ENCODE data around the gene ZBTB47.

ZBTB47 gene

GRCh38 chr3:42684632-42685362 lies 31.3 kb downstream of the ZBTB47 start:
- H3K4me1 ChIP-seq (ENCODE audit: control insufficient read depth in 2 of 2, insufficient read depth in 2 of 2, low read length in 2 of 2), result peaks cover 0 to 2% of the 10 kb centered on the region in 2 donors
- H3K9me3 ChIP-seq (ENCODE audit: control insufficient read depth in 2 of 2, low read length in 2 of 2), result no peaks in the 10 kb centered on the region
- H3K4me3 ChIP-seq (ENCODE audit: low read length in 2 of 2), result no peak overlapping the region
- no peak overlapping the region for H3K27ac ChIP-seq (ENCODE audit: low read depth in 2 of 2, low read length in 2 of 2)
- H3K36me3 ChIP-seq (ENCODE audit: control insufficient read depth in 2 of 2, insufficient read depth in 2 of 2, low read length in 2 of 2), result no peaks in the 10 kb centered on the region
- H3K9ac ChIP-seq (ENCODE audit: low read depth in 1 of 2, low read length in 2 of 2), result no peak overlapping the region
- H3K27me3 ChIP-seq (ENCODE audit: control insufficient read depth in 2 of 2, insufficient read depth in 2 of 2, low read length in 2 of 2), result no peaks in the 10 kb centered on the region

- Histone ChIP-seq H3K9ac (ENCODE audit: low read depth in 1 of 2, low read length in 2 of 2) (no peak within 1 kb of the TSS), H3K4me3 (ENCODE audit: low read length in 2 of 2) (no peak within 1 kb of the TSS), H3K36me3 (ENCODE audit: control insufficient read depth in 2 of 2, insufficient read depth in 2 of 2, low read length in 2 of 2) (no peaks in the 10 kb centered on the region), H3K9me3 (ENCODE audit: control insufficient read depth in 2 of 2, low read length in 2 of 2) (no peaks in the 10 kb centered on the region), H3K4me1 (ENCODE audit: control insufficient read depth in 2 of 2, insufficient read depth in 2 of 2, low read length in 2 of 2) (peaks cover 0 to 2% of the 10 kb centered on the region in 2 donors), H3K27me3 (ENCODE audit: control insufficient read depth in 2 of 2, insufficient read depth in 2 of 2, low read length in 2 of 2) (no peaks in the 10 kb centered on the region), H3K27ac (ENCODE audit: low read depth in 2 of 2, low read length in 2 of 2) (no peak within 1 kb of the TSS)
Observed at GRCh38 chr3:42685363-42685881, 31.9 kb downstream of the ZBTB47 start, which contains the start of gene KLHL40. Gene KLHL40, plus strand, starts transcription at chr3:42685537. Its CDS starts 82 bp downstream, at chr3:42685619.

GRCh38 chr3:42685891-42686820 lies 32.7 kb downstream of the ZBTB47 start:
- no peak overlapping the region for H3K27ac ChIP-seq (ENCODE audit: low read depth in 2 of 2, low read length in 2 of 2)
- no peak overlapping the region for H3K4me3 ChIP-seq (ENCODE audit: low read length in 2 of 2)

GRCh38 chr3:42686832-42687650 lies 33.5 kb downstream of the ZBTB47 start:
- no peaks in the 10 kb centered on the region for H3K27me3 ChIP-seq (ENCODE audit: control insufficient read depth in 2 of 2, insufficient read depth in 2 of 2, low read length in 2 of 2)
- no peak overlapping the region for H3K4me3 ChIP-seq (ENCODE audit: low read length in 2 of 2)
- no peaks in the 10 kb centered on the region for H3K36me3 ChIP-seq (ENCODE audit: control insufficient read depth in 2 of 2, insufficient read depth in 2 of 2, low read length in 2 of 2)
- peaks cover 0 to 2% of the 10 kb centered on the region in 2 donors for H3K4me1 ChIP-seq (ENCODE audit: control insufficient read depth in 2 of 2, insufficient read depth in 2 of 2, low read length in 2 of 2)
- no peak overlapping the region for H3K9ac ChIP-seq (ENCODE audit: low read depth in 1 of 2, low read length in 2 of 2)
- no peaks in the 10 kb centered on the region for H3K9me3 ChIP-seq (ENCODE audit: control insufficient read depth in 2 of 2, low read length in 2 of 2)
- H3K27ac ChIP-seq (ENCODE audit: low read depth in 2 of 2, low read length in 2 of 2), result no peak overlapping the region

More at GRCh38 chr3:42685891-42686820, 32.7 kb downstream of the ZBTB47 start:
- Histone ChIP-seq H3K27me3 (ENCODE audit: control insufficient read depth in 2 of 2, insufficient read depth in 2 of 2, low read length in 2 of 2) (no peaks in the 10 kb centered on the region), H3K4me1 (ENCODE audit: control insufficient read depth in 2 of 2, insufficient read depth in 2 of 2, low read length in 2 of 2) (peaks cover 0 to 2% of the 10 kb centered on the region in 2 donors), H3K36me3 (ENCODE audit: control insufficient read depth in 2 of 2, insufficient read depth in 2 of 2, low read length in 2 of 2) (no peaks in the 10 kb centered on the region), H3K9ac (ENCODE audit: low read depth in 1 of 2, low read length in 2 of 2) (no peak overlapping the region), H3K9me3 (ENCODE audit: control insufficient read depth in 2 of 2, low read length in 2 of 2) (no peaks in the 10 kb centered on the region)

GRCh38 chr3:42688016-42688415 lies 34.5 kb downstream of the ZBTB47 start:
- Histone ChIP-seq H3K27ac (ENCODE audit: low read depth in 2 of 2, low read length in 2 of 2) (no peak overlapping the region), H3K9ac (ENCODE audit: low read depth in 1 of 2, low read length in 2 of 2) (no peak overlapping the region), H3K4me3 (ENCODE audit: low read length in 2 of 2) (no peak overlapping the region), H3K9me3 (ENCODE audit: control insufficient read depth in 2 of 2, low read length in 2 of 2) (no peaks in the 10 kb centered on the region), H3K36me3 (ENCODE audit: control insufficient read depth in 2 of 2, insufficient read depth in 2 of 2, low read length in 2 of 2) (no peaks in the 10 kb centered on the region), H3K27me3 (ENCODE audit: control insufficient read depth in 2 of 2, insufficient read depth in 2 of 2, low read length in 2 of 2) (no peaks in the 10 kb centered on the region), H3K4me1 (ENCODE audit: control insufficient read depth in 2 of 2, insufficient read depth in 2 of 2, low read length in 2 of 2) (peaks cover 0 to 2% of the 10 kb centered on the region in 2 donors)

GRCh38 chr3:42688487-42689420 lies 35.3 kb downstream of the ZBTB47 start:
- H3K27ac ChIP-seq (ENCODE audit: low read depth in 2 of 2, low read length in 2 of 2), result no peak overlapping the region
- no peaks in the 10 kb centered on the region for H3K27me3 ChIP-seq (ENCODE audit: control insufficient read depth in 2 of 2, insufficient read depth in 2 of 2, low read length in 2 of 2)
- no peak overlapping the region for H3K9ac ChIP-seq (ENCODE audit: low read depth in 1 of 2, low read length in 2 of 2)
- no peaks in the 10 kb centered on the region for H3K36me3 ChIP-seq (ENCODE audit: control insufficient read depth in 2 of 2, insufficient read depth in 2 of 2, low read length in 2 of 2)
- no peaks in the 10 kb centered on the region for H3K9me3 ChIP-seq (ENCODE audit: control insufficient read depth in 2 of 2, low read length in 2 of 2)
- no peaks in the 10 kb centered on the region for H3K4me1 ChIP-seq (ENCODE audit: control insufficient read depth in 2 of 2, insufficient read depth in 2 of 2, low read length in 2 of 2)
- no peak overlapping the region for H3K4me3 ChIP-seq (ENCODE audit: low read length in 2 of 2)

GRCh38 chr3:42689421-42690014 lies 36.0 kb downstream of the ZBTB47 start:
- H3K4me1 ChIP-seq (ENCODE audit: control insufficient read depth in 2 of 2, insufficient read depth in 2 of 2, low read length in 2 of 2), result no peaks in the 10 kb centered on the region
- no peaks in the 10 kb centered on the region for H3K27me3 ChIP-seq (ENCODE audit: control insufficient read depth in 2 of 2, insufficient read depth in 2 of 2, low read length in 2 of 2)
- no peaks in the 10 kb centered on the region for H3K9me3 ChIP-seq (ENCODE audit: control insufficient read depth in 2 of 2, low read length in 2 of 2)
- H3K36me3 ChIP-seq (ENCODE audit: control insufficient read depth in 2 of 2, insufficient read depth in 2 of 2, low read length in 2 of 2), result no peaks in the 10 kb centered on the region
- H3K27ac ChIP-seq (ENCODE audit: low read depth in 2 of 2, low read length in 2 of 2), result no peak overlapping the region
- H3K9ac ChIP-seq (ENCODE audit: low read depth in 1 of 2, low read length in 2 of 2), result no peak overlapping the region
- H3K4me3 ChIP-seq (ENCODE audit: low read length in 2 of 2), result no peak overlapping the region

- Histone ChIP-seq H3K27me3 (ENCODE audit: control insufficient read depth in 2 of 2, insufficient read depth in 2 of 2, low read length in 2 of 2) (no peaks in the 10 kb centered on the region), H3K4me3 (ENCODE audit: low read length in 2 of 2) (no peak overlapping the region), H3K4me1 (ENCODE audit: control insufficient read depth in 2 of 2, insufficient read depth in 2 of 2, low read length in 2 of 2) (no peaks in the 10 kb centered on the region), H3K9me3 (ENCODE audit: control insufficient read depth in 2 of 2, low read length in 2 of 2) (no peaks in the 10 kb centered on the region), H3K36me3 (ENCODE audit: control insufficient read depth in 2 of 2, insufficient read depth in 2 of 2, low read length in 2 of 2) (no peaks in the 10 kb centered on the region), H3K27ac (ENCODE audit: low read depth in 2 of 2, low read length in 2 of 2) (no peak overlapping the region), H3K9ac (ENCODE audit: low read depth in 1 of 2, low read length in 2 of 2) (no peak overlapping the region)
Observed at GRCh38 chr3:42690191-42690590, 36.7 kb downstream of the ZBTB47 start.

Measured in mucosa of rectum (tissue), 2 donors.